Vagina (tissue), 2 donors: ENCODE results near the gene RAPGEF3. TPM values are rescaled to one million over a fixed set of nuclear protein-coding genes. Genes with fewer than 3 reads are reported as not detected.

Experiments
- DNase-seq, 2 donors: peaks; one replicate each; pipeline ENCODE4 v3.0.0-alpha.2; 2017; ENCODE audit errors: extremely low spot score in 2 of 2
- H3K27ac ChIP-seq: fragments of 200-600 bp; sonication (generic); one replicate; pipeline ENCODE4 v1.5.1; 2019
- H3K27me3 ChIP-seq: fragments of 200-600 bp; sonication (generic); one replicate; pipeline ENCODE4 v1.5.1; 2019
- H3K36me3 ChIP-seq, 2 donors: fragments of 200-600 bp; sonication (generic); one replicate each; pipeline ENCODE4 v1.5.1; 2017 to 2019
- H3K4me1 ChIP-seq: fragments of 200-600 bp; sonication (generic); one replicate; pipeline ENCODE4 v1.5.1; 2019
- H3K4me3 ChIP-seq, 2 donors: fragments of 200-600 bp; sonication (generic); 1 replicate in 1 of 2; 2 replicates in 1 of 2; pipeline ENCODE4 v1.5.1; 2016 to 2019
- H3K9me3 ChIP-seq: fragments of 200-600 bp; sonication (generic); one replicate; pipeline ENCODE4 v1.5.1; 2019
- CTCF ChIP-seq, 3 experiments: fragments of 450-650 bp in 2 of 3; fragments of 200-600 bp in 1 of 3; sonication (generic) in 1 of 3; IDR thresholded peaks; one replicate each; pipeline ENCODE4 v1.5.1; 2017 to 2019; ENCODE audit warnings: antibody characterized with exemption in 3 of 3, mild to moderate bottlenecking in 2 of 3, moderate library complexity in 2 of 3
- POLR2AphosphoS5 ChIP-seq, 2 donors: sonication (generic); formaldehyde crosslinking; IDR thresholded peaks; one replicate each; pipeline ENCODE4 v1.9.0; 2017; ENCODE audit warnings: antibody characterized with exemption in 2 of 2, mild to moderate bottlenecking in 2 of 2, low read depth in 1 of 2; ENCODE audit not compliant: insufficient read depth in 1 of 2
- intact Hi-C: fragments of 100-400 bp; cut with DNase I; formaldehyde crosslinking; loops from one replicate; pipeline ENCODE4 v1.15.1; 2023
- total RNA-seq: library from RNA; depleted of rRNA; stranded (reverse); fragments of >200 nt; gene quantifications from one replicate; pipeline ENCODE4 v1.2.3, GENCODE V29; 2016

RAPGEF3 gene
- total RNA-seq, 1 donor from 2014 or later, result 52.3 TPM

GRCh38 chr12:47686645-47687240 is 71.9 kb downstream of the RAPGEF3 start:
- Histone ChIP-seq H3K4me3 (no peak overlapping the region), H3K27ac (no peak overlapping the region), H3K36me3 (peaks cover 0 to 25% of the 10 kb centered on the region in 2 donors), H3K9me3 (no peaks in the 10 kb centered on the region), H3K4me1 (no peaks in the 10 kb centered on the region), H3K27me3 (no peaks in the 10 kb centered on the region)
- no peak for DNase-seq
- TF ChIP-seq POLR2AphosphoS5 (IDR thresholded peaks at IDR 0.05; ENCODE audit: insufficient read depth in 1 of 2, low read depth in 1 of 2) (no peak), CTCF (IDR thresholded peaks at IDR 0.05) (peak in 2 of 3 experiments; percentile 24 to 45)
- intact Hi-C loops, result no loop called here

Other genes with a start within 250 kb of the RAPGEF3 start
- gene RPAP3, start 52.9 kb downstream of the RAPGEF3 start, total RNA-seq, result 19.2 TPM
- 21.4 TPM for gene ENDOU, start 33.4 kb downstream of the RAPGEF3 start, total RNA-seq
- 20.9 TPM for gene SLC48A1, start 14.4 kb upstream of the RAPGEF3 start, total RNA-seq
- 67.0 TPM for gene HDAC7, start 61.0 kb upstream of the RAPGEF3 start, total RNA-seq
- gene VDR, start 146.1 kb upstream of the RAPGEF3 start, total RNA-seq, result 23.6 TPM
- 25.3 TPM for gene TMEM106C, start 204.7 kb upstream of the RAPGEF3 start, total RNA-seq
- gene COL2A1, start 245.6 kb upstream of the RAPGEF3 start, total RNA-seq, result not detected